LoVo (cell line): ENCODE measurements around the gene ZNF778.
"Not testable (repeated sequence)": the region's sequence is repeated elsewhere in the genome, so short reads cannot be mapped to it uniquely, and the experiment has no call there.

ENCODE experiments used
- DNase-seq: peaks from one replicate; pipeline ENCODE4 v3.0.0-alpha.2; 2016; ENCODE audit warnings: low spot score

Gene ZNF778

DNA sequence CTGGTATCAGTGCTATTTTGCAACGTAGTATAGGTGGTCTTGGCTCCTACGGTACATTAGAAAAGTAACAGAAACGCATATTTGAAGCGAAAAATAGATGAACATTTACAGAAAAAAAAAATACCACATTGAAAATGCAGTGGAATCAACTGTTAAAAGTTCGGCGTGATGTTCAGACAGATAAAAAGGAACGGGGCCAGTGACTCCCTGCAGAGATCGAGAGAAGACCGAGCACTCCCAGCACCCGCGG, 440 bp upstream of the ZNF778 start:
- DNase-seq = no peak

DNA sequence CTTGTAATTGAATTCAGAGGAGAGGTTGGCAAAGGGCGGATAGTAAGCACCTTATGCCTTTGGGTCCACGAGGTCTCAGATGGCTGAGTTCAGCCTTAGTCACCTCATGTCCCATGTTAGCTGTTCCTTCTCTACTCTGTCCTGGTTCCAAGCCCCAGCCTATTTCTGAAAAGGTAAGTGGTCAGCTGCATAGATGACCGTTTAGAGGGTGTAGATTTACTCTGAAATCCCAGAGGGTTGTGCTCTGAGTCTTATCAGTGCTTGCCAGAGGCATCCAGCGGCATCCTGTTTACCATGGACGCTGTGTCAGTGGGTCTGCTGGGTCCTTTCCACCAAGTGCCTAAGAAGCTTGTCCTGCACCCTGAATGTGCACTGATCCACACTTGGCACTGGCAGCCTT, 1.9 kb downstream of the ZNF778 start:
- no peak for DNase-seq

DNA sequence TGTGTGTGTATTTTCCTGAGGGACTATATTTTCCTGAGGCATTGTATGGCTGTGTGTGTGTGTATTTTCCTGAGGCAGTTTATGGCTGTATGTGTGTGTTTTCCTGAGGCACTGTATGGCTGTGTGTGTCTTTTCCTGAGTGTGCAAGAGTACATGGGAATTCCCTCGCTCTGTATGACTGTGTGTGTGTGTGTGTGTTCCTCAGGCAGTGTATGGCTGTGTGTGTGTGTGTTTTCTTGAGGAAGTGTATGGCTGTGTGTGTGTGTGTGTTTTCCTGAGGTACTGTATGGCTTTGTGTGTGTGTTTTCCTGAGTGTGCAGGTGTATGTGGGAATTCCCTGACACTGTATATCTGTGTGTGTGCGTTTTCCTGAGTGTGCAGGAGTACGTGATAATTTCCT, 4.1 kb downstream of the ZNF778 start:
- DNase-seq = no peak

DNA sequence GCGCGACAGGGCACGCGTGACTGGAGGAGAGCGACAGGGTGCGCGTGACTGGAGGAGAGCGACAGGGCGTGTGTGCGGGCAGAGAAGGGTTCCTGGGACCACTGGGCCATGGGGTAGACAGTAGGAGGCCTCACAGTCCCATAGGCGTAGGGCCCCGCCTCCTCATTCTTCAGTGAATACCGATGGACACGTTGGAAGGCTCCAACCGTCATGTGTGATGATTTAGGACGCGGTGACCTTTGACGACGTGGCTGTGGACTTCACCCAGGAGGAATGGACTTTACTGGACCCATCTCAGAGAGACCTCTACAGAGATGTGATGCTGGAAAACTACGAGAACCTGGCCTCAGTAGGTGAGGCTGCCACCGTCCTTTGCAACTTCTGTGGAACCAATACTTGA, 5.4 kb downstream of the ZNF778 start:
- no peak for DNase-seq

DNA sequence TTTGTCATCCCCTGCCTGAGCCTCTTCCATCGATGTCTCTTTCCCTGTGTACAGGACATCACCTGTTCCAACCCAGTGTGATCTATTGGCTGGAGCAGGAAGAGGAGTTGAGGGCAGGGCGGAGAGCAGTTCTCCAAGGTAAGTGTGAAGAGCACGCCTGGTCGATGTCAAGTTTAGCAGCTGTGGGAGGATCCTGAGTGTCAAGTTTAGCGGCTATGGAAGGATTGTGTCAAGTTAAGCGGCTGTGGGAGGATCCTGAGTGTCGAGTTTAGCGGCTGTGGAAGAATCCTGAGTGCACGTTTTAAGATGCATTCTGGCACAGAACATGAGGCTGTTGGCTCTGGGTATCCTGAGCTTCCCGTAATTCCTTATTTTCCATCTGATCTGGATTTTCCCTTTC, 7.2 kb downstream of the ZNF778 start:
- DNase-seq = no peak

DNA sequence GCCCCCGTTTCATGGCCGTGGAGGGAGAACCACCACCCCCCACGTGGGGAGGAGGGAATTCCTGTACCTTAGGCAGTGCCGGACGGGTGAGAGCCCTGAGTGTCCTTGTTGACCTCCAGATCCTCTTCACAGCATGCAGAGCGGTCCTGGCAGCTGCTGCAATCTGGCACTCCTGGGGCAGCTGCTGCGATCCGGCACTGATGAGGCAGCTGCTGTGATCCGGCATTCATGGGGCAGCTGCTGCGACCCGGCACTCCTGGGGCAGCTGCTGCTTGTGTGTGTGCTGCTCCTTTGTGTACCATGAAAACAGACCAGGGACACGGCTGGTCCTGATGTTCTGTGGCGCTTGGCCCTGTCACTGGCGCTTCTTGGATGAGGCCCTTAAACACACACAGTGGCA, 12.8 kb downstream of the ZNF778 start:
- no peak for DNase-seq

DNA sequence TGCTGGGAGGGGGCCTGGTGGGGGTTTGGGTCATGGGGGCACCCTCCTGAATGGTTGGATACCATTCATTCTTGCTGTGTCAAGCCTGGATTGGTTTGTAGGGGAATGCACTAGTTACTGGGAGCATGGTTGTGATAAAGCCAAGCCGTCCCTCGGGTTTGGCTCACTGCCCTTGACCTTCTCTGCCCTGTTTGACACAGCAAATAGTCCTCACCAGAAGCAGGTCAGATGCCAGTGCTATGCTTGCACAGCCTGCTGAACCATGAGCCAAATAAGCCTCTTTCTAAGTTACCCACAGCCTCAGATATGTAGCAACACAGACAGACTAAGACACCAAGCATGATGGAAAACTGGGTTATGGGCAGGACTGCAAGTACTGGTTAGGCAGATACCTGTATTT, 14.6 kb downstream of the ZNF778 start:
- DNase-seq = no peak

DNA sequence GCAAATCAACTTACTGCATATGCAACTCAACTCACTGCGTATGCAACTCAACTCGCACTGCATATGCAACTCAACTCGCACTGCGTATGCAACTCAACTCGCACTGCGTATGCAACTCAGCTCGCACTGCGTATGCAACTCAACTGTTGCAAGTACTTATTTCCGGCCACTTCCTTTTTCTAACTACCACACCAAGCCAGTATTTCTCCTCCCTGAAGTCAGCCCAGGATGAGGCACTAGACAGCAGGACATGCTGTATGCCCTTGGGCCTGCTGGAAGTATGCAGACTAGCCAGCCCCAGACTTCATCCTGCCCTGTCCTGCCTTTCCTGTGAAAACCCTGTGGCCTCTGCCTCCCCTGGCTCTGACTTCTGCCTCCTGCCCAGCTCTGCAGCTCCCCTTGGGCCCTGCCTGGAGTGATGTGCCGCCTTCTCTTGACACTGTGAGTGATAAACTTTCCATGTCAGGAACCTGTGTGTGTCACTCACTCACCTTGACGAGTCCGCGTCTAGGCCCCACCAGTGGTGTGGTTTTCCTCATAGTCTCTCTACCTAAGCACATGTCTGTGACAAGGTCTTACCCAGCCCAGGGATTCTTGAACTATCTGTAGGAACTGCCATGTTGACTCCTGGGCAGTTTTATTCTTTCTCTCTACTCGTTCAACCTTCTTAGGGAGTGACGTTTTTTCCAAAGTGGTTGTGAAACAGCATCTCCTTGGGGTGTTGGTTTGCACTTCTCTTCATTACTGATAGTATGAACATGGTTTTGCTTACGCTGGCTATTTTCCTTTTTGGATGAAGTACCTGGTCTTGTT, 16.4 kb downstream of the ZNF778 start:
- no peak for DNase-seq

DNA sequence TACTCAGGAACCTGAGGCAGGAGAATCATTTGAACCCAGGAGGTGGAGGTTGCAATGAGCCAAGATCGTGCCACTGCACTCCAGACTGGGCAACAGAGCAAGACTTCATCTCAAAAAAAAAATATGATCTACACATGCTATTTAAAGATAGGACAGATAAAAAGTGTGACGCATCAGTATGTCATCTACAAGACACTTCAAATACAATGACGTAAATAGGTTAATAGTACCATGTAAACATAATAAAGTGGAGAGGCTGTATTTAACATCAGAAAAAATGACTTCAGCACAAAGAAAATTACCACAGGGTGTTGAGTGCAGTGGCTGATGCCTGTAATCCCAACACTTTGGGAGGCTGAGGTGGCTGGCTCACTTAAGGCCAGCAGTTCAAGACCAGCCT, 20.2 kb downstream of the ZNF778 start:
- DNase-seq = no peak

DNA sequence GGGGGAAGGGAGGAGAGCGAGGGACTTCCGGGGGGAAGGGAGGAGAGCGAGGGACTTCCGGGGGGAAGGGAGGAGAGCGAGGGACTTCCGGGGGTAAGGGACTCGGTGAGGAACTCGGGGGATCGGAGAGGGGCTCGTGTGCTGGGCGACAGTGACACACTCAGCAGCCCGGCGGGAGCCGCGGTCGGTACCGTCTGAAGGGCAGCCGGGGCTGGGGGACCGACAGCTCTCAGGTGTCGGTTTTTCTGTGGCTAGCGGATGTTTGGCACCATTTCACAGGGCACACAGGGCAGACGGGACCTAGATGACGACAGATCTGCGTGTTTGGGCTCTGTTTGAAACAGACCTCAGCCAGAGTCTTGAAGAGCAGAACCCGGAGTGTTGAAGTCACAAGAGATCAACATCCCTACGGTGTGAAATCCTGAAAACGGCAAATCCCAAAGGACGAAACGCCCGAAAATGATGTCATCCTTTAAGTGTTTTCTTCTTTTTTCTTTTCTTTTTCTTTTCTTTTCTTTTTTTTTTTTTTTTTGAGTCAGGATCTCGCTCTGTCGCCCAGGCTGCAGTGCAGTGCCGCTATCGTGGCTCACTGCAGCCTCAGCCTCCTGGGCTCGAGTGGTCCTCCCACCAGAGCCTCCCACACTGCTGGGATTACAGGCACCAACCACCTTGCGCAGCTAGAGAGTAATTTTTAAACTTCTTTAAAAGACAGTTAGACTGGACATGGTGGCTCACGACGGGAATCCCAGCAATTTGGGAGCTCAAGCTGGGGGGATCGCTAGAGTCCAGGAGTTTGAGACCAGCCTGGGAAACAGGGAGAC, 23.9 kb downstream of the ZNF778 start:
- peak; percentile 71 for DNase-seq

DNA sequence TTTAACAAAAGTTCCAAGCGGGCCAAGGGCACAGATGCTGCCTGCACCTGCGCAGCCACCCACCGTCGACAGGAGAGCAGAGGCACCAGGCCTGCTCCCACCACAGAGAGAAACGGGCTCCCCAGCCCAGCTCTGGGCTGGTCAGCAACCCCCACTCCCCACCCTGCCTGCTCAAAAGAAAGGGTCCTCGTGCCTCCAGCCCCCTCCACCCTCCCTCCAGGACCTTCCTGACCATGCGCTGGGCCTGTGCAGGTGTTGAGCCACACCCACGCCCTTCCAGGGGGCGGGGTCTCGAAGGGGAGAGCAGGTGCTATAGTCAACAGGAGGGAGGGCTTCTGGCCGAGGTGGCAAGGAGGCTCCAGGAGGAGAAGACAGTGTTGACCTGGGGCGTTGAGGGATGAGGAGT, 25.3 kb downstream of the ZNF778 start:
- no peak for DNase-seq

DNA sequence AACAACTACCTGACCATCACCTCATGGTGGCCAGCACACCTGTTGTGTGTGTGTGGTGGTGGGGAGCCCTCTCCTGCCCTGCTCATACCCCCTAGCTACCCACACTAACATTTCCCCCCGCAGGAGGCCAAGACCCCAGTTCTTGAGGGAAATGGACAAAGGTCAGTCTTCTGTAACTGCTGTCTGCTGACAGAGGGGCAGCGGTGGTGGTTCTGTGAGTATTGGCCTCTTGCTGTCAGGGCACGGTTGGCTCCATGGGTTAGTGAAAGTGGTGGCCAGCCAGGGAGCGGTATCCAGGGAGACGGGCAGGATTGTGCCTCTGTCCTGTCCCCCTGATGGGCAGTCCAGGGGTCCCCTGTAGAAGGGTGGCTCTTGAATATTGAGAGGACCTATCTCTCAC, 26.2 kb downstream of the ZNF778 start:
- DNase-seq = no peak

DNA sequence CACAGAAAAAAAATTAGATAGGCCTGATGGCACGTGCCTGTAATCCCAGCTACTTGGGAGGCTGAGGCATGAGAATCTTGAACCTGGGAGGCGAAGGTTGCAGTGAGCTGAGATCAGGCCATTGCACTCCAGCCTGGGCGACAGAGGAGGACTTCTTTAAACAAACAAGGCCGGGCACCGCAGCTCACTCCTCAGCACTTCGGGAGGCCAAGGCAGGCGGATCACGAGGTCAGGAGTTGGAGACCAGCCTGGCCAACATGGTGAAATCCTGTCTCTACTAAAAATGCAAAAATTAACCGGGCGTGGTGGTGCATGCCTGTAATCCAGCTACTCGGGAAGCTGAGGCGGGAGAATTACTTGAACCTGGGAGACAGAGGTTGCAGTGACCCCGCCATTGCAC, 26.8 kb downstream of the ZNF778 start:
- DNase-seq = not testable (repeated sequence)

DNA sequence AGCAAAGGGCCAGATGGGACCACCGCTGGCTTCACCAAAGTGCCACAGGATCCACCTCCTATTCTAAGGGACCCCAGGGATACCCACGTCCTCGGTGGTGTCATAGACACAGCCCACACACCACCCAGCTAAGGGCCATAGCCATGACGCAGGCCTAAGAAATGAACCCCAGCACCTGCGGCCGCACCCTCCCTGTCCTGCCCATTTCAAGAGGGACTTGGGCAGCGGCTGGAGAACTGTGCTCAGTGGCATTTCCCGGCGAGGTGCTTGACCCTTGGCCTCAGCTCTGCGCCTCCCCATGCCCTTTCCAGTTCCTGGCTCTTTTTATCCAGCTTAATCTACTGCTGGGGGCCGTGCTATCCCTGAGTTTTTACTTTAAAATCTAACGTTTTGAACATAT, 27.3 kb downstream of the ZNF778 start:
- DNase-seq = no peak

DNA sequence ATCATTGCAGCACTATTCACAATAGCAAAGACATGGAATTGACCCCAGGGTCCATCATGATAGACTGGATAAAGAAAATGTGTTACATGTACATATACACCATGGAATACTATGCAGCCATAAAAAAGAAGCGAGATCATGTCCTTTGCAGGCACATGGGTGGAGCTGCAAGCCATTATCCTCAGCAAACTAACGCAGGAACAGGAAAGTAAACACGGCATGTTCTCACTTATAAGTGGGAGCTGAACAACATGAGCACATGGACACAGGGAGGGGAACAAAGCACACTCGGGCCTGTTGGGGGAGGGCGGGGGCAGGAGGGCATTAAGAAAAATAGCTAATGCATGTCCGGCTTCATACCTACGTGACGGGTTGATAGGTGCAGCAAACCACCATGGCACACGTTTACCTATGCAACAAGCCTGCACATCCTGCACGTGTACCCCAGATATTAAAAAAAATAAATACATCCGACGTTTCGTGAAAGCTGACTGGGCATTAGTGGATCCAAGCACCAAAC, 28.9 kb downstream of the ZNF778 start:
- no peak for DNase-seq

DNA sequence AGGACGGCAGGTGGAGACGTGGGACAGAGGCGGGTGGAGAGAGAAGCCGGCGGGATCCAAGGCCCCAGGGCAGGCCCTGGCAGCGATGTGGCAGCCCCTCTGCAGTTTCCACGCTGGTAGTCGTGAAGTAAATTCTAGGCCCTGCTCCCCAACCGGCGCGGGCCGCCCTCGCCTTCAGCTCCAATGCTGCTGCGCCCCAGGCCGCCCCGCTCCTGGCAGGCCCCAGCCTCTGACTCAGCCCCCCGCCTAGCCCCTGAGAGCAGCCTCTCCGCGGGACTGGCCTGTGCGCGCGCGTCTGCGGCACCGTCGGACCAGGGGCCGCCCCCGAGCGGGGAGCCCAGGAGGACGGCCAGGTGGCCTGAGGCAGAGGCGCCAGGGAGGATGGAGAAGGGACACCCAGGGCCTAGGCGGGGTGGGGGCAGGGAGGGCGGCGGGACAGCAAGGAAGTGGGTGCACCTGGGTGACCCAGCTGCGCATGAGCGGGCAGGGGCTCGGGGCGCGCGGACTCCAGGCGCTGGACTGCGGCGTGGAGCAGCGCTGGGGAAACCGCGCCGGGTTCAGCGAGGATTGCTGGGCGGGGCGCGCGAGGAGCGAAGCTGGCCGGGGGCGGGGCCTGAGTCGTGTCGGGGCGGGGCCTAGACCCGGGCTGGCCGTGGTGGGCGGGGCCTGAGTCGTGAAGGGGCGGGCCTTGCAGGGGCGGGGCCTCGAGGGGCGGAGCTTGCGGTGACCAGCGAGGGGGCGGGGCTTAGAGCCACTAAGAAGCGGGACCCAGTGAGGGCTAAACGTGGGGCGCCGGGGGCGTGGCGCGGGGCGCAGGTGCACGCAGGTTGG, 29.6 kb downstream of the ZNF778 start:
- DNase-seq = peak; percentile 73

DNA sequence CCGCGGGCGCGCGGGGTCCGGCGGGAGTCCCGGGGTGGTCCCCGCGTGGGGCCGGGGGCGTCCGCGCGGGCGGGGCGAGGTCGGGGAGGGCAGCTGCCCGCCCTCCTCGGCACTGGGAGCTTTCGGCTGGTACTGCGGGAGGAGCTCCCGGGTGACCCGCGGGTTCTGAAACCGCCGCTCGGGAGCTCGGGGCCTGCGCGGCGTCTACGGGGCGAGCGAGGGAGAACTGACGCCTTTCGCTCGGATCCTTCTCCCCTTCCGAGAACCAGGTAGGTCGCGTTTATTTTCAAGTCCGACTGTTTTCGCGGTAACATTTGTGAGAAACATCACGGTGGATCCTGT, 30.2 kb downstream of the ZNF778 start:
- DNase-seq = not testable (repeated sequence)

DNA sequence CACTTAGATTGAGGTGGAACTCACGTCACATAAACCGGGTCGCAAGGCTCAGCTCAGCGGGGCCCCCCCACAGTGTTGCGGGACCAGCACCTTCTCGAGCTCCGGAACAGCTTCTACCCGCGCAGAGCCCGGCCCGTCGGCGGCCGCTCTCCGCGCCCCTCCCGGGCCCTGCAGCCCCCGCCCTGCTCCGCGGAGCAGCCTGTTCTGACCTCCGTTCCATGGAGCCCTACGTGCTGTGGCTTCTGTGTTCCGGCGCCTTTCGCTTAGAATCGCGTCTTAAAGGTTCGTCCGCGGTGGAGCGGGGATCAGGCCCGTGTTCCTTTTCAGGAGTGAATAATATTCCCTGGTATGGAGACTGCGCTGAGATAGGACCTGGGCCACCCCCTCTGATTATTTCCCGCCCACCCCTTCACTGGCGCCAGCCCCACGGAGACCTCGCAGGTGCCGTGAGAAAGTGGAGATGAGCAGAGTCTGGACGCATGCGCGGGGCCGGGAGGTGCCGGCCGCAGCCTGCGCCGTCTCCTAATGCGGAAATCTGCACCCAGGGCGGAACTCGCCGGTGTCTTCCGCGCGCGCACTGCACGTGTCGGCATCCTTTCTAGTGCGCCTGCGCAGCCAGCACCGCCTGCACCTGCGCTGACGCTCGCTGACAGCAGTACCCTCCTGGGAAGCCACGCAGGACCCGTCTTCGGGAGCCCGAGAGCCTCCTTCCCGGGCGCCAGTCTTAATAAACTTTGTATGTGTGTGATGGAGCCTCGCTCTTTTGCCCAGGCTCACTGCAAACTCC, 30.9 kb downstream of the ZNF778 start:
- DNase-seq = no peak

DNA sequence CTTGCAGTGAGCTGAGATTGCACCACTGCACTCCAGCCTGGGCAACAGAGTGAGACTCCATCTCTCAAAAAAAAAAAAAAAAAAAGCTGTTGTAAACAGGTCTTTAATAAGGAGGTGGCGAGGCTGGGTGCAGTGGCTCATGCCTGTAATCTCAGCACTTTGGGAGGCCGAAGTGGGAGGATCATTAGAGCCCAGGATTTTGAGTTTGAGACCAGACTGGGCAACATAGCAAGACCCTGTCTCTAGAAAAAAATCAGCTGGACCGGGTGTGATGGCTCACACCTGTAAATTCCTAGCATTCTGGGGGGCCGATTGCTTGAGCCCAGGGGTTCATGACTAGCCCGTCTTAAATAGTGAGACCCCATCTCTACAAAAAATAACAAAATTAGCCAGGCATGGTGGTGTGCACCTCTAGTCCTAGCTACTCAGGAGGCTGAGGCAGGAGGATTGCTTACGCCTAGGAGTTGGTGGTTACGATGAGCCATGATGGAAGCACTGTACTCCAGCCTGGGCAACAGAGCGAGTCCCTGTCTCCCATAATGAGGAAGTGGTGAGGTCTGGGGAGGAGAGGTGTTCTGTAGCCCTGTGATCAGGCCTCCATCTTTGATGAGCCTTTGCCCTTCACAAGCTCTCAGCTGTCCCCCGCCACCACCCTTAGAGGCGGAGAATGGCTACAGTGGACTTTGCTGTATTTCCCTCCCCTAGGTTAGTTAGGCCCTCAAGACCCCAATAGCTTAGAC, 36.2 kb downstream of the ZNF778 start:
- no peak for DNase-seq

DNA sequence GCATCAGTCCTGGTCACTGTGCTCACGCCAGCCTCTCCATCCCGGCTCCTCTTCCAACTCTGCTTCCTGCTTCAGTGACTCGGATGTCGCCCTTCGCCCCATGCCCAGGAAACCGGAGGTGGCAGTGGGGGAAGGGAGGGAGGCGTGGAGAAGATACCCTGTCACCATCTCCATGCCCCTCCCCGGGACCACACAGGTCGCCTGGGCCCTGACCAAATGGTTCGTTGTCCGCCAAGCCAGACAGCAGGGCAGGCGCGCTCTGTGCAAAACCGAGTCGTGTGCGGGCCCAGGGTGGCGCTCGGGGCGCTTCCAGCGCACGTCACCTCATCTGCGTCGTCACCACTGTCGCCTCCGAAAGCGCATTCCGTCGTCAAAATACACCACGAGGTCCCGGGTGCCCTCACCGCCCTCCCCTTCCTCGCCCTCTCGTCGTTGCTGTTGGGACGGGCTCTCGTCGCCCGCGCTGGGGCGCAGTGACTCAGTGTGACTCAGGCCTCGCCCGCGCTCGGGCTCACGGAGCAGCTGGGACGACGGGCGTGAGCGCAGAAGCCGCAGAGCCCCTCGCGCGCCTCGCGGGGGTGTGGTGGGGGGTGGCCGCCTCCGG, 39.2 kb downstream of the ZNF778 start:
- peak; percentile 26 for DNase-seq

DNA sequence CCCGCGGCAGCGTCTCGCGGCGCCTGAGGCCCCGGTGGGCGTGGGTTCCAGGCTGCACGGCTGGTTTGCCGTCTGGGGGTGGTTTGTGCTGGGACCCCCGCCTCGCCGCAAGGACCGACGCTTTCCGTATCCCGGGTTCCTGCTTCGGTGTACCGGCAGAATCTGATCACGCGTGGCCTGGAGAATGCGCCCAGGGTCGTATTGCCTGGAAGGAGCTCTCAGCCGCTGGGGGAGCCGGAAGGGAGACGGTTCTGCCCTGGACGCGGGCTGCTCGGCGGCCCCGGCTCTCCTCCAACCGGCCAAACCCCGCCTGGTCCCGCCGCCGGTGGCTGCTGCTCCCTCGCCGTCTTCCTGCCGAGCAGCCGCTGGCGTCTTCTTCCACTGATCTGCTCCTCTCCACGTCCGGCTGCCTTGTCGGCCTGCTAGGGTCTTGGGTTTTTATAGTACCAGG, 39.8 kb downstream of the ZNF778 start:
- no peak for DNase-seq
